Caco-2 (cell line): ENCODE results near the gene CCR2. TPM values are rescaled to one million over a fixed set of nuclear protein-coding genes. Genes with fewer than 3 reads are reported as not detected.

Experiments
- BruUV-seq: library from RNA; stranded (reverse); fragments of 400-500 nt; replicated peaks from 2 replicates; lab custom pipeline; 2021; lab: Mats Ljungman, UMichigan
- CTCF ChIA-PET: fragments of 300-600 bp; sonication (Branson Sonifier 250); formaldehyde crosslinking; loops from one replicate; lab custom pipeline; 2022; ENCODE audit warnings: antibody characterized with exemption; lab: Charles Lee
- POLR2A ChIA-PET: fragments of 300-600 bp; sonication (Branson Sonifier 250); formaldehyde crosslinking; loops from one replicate; lab custom pipeline; 2022; ENCODE audit warnings: antibody characterized with exemption; lab: Charles Lee
- DNase-seq, 2 experiments: peaks; one replicate each; pipeline versions ENCODE4 v3.0.0 to v3.0.0-alpha.2; 2020 to 2022
- H3K27me3 ChIP-seq: replicated peaks from 2 replicates; pipeline ENCODE4 v1.6.0; 2011; ENCODE audit warnings: low read length; ENCODE audit not compliant: control insufficient read depth, insufficient read depth
- H3K36me3 ChIP-seq: 2 replicates; pipeline ENCODE4 v1.5.1; 2011; ENCODE audit warnings: low read length; ENCODE audit not compliant: control insufficient read depth, insufficient read depth
- H3K4me1 ChIP-seq: fragments of 250-450 bp; sonication (Bioruptor Pico); 2 replicates; pipeline ENCODE4 v1.5.1; 2020; ENCODE audit warnings: mild to moderate bottlenecking
- H3K4me3 ChIP-seq: 2 replicates; pipeline ENCODE4 v1.5.1; 2011; ENCODE audit warnings: low read depth, mild to moderate bottlenecking, control low read depth, low read length
- H3K9me3 ChIP-seq: fragments of 250-450 bp; sonication (Bioruptor Pico); 2 replicates; pipeline ENCODE4 v1.5.1; 2020; ENCODE audit warnings: mild to moderate bottlenecking, moderate library complexity
- H3K27ac Mint-ChIP-seq: one replicate; pipeline ENCODE4 v1.8.0; 2022; ENCODE audit warnings: mixed read lengths; ENCODE audit not compliant: unreplicated experiment
- H3K27me3 Mint-ChIP-seq: one replicate; pipeline ENCODE4 v1.8.0; 2022; ENCODE audit warnings: mixed read lengths; ENCODE audit not compliant: insufficient read depth, unreplicated experiment
- H3K36me3 Mint-ChIP-seq: one replicate; pipeline ENCODE4 v1.8.0; 2022; ENCODE audit warnings: mild to moderate bottlenecking, mixed read lengths; ENCODE audit not compliant: insufficient read depth, unreplicated experiment
- H3K4me1 Mint-ChIP-seq: one replicate; pipeline ENCODE4 v1.8.0; 2022; ENCODE audit warnings: low read depth, mixed read lengths; ENCODE audit not compliant: unreplicated experiment
- H3K4me3 Mint-ChIP-seq: one replicate; pipeline ENCODE4 v1.8.0; 2022; ENCODE audit warnings: mild to moderate bottlenecking, moderate library complexity, mixed read lengths; ENCODE audit not compliant: unreplicated experiment
- H3K9me3 Mint-ChIP-seq: one replicate; pipeline ENCODE4 v1.8.0; 2022; ENCODE audit warnings: mixed read lengths; ENCODE audit not compliant: unreplicated experiment
- intact Hi-C: fragments of 100-400 bp; cut with micrococcal nuclease; formaldehyde crosslinking; loops from one replicate; pipeline ENCODE4 v1.10.0; 2022; ENCODE audit not compliant: unreplicated experiment
- total RNA-seq: library from RNA; stranded (reverse); gene quantifications from 2 replicates; pipeline ENCODE4 v1.2.3, GENCODE V29; 2022
- TF ChIP-seq, protein P1 (sequence below), 2 experiments: fragments of 200-600 bp in 1 of 2; IDR thresholded peaks; 1 replicate in 1 of 2; 2 replicates in 1 of 2; pipeline versions ENCODE4 v1.5.1 to v1.8.0; 2011 to 2022; ENCODE audit warnings: antibody characterized with exemption in 1 of 2, control low read depth in 1 of 2, inconsistent platforms in 1 of 2, low read depth in 1 of 2, low read length in 1 of 2, mild to moderate bottlenecking in 1 of 2, moderate library complexity in 1 of 2; ENCODE audit not compliant: insufficient read depth in 1 of 2, severe bottlenecking in 1 of 2, unreplicated experiment in 1 of 2

The CCR2 gene
- total RNA-seq, 1 experiment from 2014 or later = not detected

DNA sequence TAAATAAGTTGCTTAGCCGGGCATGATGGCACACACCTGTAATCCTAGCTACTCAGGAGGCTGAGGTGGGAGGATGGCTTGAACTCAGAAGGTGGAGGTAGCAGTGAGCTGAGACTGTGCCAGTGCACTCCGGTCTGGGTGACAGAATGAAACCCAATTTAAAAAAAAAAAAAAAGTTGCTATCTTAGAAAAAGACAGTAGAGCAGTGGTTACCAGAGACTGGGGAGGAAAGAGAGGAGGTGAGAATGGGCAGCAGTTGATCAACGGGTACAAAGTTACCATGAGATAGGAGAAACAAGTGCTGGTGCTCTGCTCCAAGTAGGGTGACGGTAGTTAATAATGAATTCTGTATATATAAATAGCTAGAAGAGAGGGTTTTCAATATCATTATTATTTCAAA is 821 bp upstream of the CCR2 start:
- TF ChIP-seq, protein P1, sequence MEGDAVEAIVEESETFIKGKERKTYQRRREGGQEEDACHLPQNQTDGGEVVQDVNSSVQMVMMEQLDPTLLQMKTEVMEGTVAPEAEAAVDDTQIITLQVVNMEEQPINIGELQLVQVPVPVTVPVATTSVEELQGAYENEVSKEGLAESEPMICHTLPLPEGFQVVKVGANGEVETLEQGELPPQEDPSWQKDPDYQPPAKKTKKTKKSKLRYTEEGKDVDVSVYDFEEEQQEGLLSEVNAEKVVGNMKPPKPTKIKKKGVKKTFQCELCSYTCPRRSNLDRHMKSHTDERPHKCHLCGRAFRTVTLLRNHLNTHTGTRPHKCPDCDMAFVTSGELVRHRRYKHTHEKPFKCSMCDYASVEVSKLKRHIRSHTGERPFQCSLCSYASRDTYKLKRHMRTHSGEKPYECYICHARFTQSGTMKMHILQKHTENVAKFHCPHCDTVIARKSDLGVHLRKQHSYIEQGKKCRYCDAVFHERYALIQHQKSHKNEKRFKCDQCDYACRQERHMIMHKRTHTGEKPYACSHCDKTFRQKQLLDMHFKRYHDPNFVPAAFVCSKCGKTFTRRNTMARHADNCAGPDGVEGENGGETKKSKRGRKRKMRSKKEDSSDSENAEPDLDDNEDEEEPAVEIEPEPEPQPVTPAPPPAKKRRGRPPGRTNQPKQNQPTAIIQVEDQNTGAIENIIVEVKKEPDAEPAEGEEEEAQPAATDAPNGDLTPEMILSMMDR (IDR thresholded peaks at IDR 0.05; ENCODE audit: insufficient read depth in 1 of 2, low read depth in 1 of 2, low read length in 1 of 2, severe bottlenecking in 1 of 2, unreplicated experiment in 1 of 2) = no peak
- CTCF ChIA-PET = no interaction called here
- Mint-ChIP-seq H3K27ac (no peak overlapping the region), H3K27me3 (no peaks in the 10 kb centered on the region), H3K9me3 (peaks cover 22% of the 10 kb centered on the region), H3K36me3 (no peaks in the 10 kb centered on the region), H3K4me1 (peaks cover 8% of the 10 kb centered on the region), H3K4me3 (no peak overlapping the region)
- POLR2A ChIA-PET = no interaction called here
- no TSS peak for BruUV-seq
- Histone ChIP-seq H3K9me3 (no peaks in the 10 kb centered on the region), H3K4me3 (no peak overlapping the region), H3K27me3 (peaks cover 1% of the 10 kb centered on the region), H3K36me3 (no peaks in the 10 kb centered on the region), H3K4me1 (no peaks in the 10 kb centered on the region)
- DNase-seq = no peak
- intact Hi-C loops = no loop called here

- Mint-ChIP-seq H3K4me1 (peaks cover 8% of the 10 kb centered on the region), H3K9me3 (peaks cover 11% of the 10 kb centered on the region), H3K27ac (no peak overlapping the region), H3K4me3 (no peak overlapping the region), H3K36me3 (no peaks in the 10 kb centered on the region), H3K27me3 (no peaks in the 10 kb centered on the region)
- H3K9me3 ChIP-seq = no peaks in the 10 kb centered on the region
- BruUV-seq = no TSS peak
- CTCF ChIA-PET = no interaction called here
- POLR2A ChIA-PET = no interaction called here
- no peaks in the 10 kb centered on the region for H3K36me3 ChIP-seq
- no peaks in the 10 kb centered on the region for H3K4me1 ChIP-seq
- TF ChIP-seq, protein P1 (IDR thresholded peaks at IDR 0.05; ENCODE audit: insufficient read depth in 1 of 2, low read depth in 1 of 2, low read length in 1 of 2, severe bottlenecking in 1 of 2, unreplicated experiment in 1 of 2) = no peak
- peaks cover 1% of the 10 kb centered on the region for H3K27me3 ChIP-seq
- no peak for DNase-seq
- intact Hi-C loops = no loop called here
- H3K4me3 ChIP-seq = no peak overlapping the region
Observed at GRCh38 chr3:46354478-46354877, 567 bp downstream of the CCR2 start.

DNA sequence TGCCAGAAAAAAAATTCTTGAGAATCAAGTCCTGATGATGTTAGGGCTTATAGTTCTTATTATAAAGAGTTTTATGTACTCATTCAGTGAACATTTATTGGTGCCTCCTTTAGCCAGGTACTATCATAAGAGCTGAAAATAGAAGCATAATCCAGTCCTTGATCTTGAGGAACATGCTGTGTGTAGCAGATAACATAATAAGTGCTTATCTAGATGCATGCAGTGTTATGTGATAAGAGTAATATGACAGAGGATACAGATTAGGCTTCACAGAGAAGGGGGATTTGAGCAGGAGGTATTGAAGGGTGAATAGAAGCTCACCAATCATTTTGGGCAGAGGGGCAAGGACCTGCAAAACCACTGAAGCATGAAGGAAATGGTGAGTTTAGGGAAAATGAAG is 1.1 kb downstream of the CCR2 start:
- TF ChIP-seq, protein P1 (IDR thresholded peaks at IDR 0.05; ENCODE audit: insufficient read depth in 1 of 2, low read depth in 1 of 2, low read length in 1 of 2, severe bottlenecking in 1 of 2, unreplicated experiment in 1 of 2) = no peak
- Mint-ChIP-seq H3K4me3 (no peak overlapping the region), H3K36me3 (no peaks in the 10 kb centered on the region), H3K27me3 (no peaks in the 10 kb centered on the region), H3K9me3 (peaks cover 11% of the 10 kb centered on the region), H3K27ac (no peak overlapping the region), H3K4me1 (peaks cover 8% of the 10 kb centered on the region)
- no peak for DNase-seq
- Histone ChIP-seq H3K9me3 (no peaks in the 10 kb centered on the region), H3K36me3 (no peaks in the 10 kb centered on the region), H3K4me3 (no peak overlapping the region), H3K4me1 (no peaks in the 10 kb centered on the region), H3K27me3 (peaks cover 1% of the 10 kb centered on the region)
- no TSS peak for BruUV-seq
- intact Hi-C loops = no loop called here
- CTCF ChIA-PET = no interaction called here
- POLR2A ChIA-PET = no interaction called here
